H9 (cell line): ENCODE data around the gene L3MBTL4. TPM values are rescaled to one million over a fixed set of nuclear protein-coding genes. Genes with fewer than 3 reads are reported as not detected.

Experiments used
- DNase-seq: peaks from one replicate; pipeline ENCODE4 v3.0.0-alpha.2; 2017
- H2AFZ ChIP-seq: one replicate; pipeline ENCODE4 v1.6.1; 2013; ENCODE audit warnings: mild to moderate bottlenecking, low read length, control low read depth, moderate library complexity
- H2AK5ac ChIP-seq: 2 replicates; pipeline ENCODE4 v1.6.1; 2013; ENCODE audit warnings: low read length, control low read depth, mixed read lengths; ENCODE audit not compliant: insufficient read length
- H2BK120ac ChIP-seq: one replicate; pipeline ENCODE4 v1.6.1; 2013; ENCODE audit warnings: low read depth, mild to moderate bottlenecking, low read length, control low read depth, inconsistent platforms; ENCODE audit not compliant: poor library complexity, severe bottlenecking
- H2BK12ac ChIP-seq: 2 replicates; pipeline ENCODE4 v1.6.1; 2013; ENCODE audit warnings: low read length, control low read depth, mixed read lengths, low read depth; ENCODE audit not compliant: insufficient read length
- H2BK15ac ChIP-seq: 2 replicates; pipeline ENCODE4 v1.6.1; 2013; ENCODE audit warnings: low read depth, low read length, control low read depth
- H2BK20ac ChIP-seq: one replicate; pipeline ENCODE4 v1.6.1; 2013; ENCODE audit warnings: low read depth, mild to moderate bottlenecking, low read length, control low read depth, inconsistent platforms; ENCODE audit not compliant: poor library complexity, severe bottlenecking
- H2BK5ac ChIP-seq: 2 replicates; pipeline ENCODE4 v1.6.1; 2013; ENCODE audit warnings: low read length, control low read depth, mixed read lengths; ENCODE audit not compliant: insufficient read length
- H3K14ac ChIP-seq: 2 replicates; pipeline ENCODE4 v1.6.1; 2013; ENCODE audit warnings: low read length, control low read depth; ENCODE audit not compliant: insufficient read depth
- H3K18ac ChIP-seq: 2 replicates; pipeline ENCODE4 v1.6.1; 2013; ENCODE audit warnings: low read depth, mild to moderate bottlenecking, mixed read lengths, low read length, control low read depth; ENCODE audit not compliant: insufficient read length
- H3K23ac ChIP-seq: 2 replicates; pipeline ENCODE4 v1.6.1; 2013; ENCODE audit warnings: low read length, control low read depth, mixed read lengths, low read depth; ENCODE audit not compliant: insufficient read length
- H3K23me2 ChIP-seq: 2 replicates; pipeline ENCODE4 v1.6.1; 2013; ENCODE audit warnings: low read depth, mild to moderate bottlenecking, mixed read lengths, low read length, control low read depth; ENCODE audit not compliant: insufficient read length, poor library complexity, severe bottlenecking
- H3K27ac ChIP-seq: 2 replicates; pipeline ENCODE4 v1.5.1; 2013; ENCODE audit warnings: low read length, control low read depth, mixed read lengths, low read depth; ENCODE audit not compliant: insufficient read length
- H3K27me3 ChIP-seq: 2 replicates; pipeline ENCODE4 v1.6.1; 2013; ENCODE audit warnings: low read length, control low read depth, inconsistent platforms; ENCODE audit not compliant: insufficient read depth
- H3K4ac ChIP-seq: 2 replicates; pipeline ENCODE4 v1.6.1; 2013; ENCODE audit warnings: low read depth, mild to moderate bottlenecking, control low read depth, inconsistent platforms, low read length, moderate library complexity
- H3K4me1 ChIP-seq: 2 replicates; pipeline ENCODE4 v1.6.1; 2013; ENCODE audit warnings: low read length, control low read depth, inconsistent platforms; ENCODE audit not compliant: insufficient read depth
- H3K4me2 ChIP-seq: 2 replicates; pipeline ENCODE4 v1.6.1; 2013; ENCODE audit warnings: low read length, control low read depth, mixed read lengths; ENCODE audit not compliant: insufficient read length, insufficient read depth
- H3K56ac ChIP-seq: 2 replicates; pipeline ENCODE4 v1.6.1; 2013; ENCODE audit warnings: low read depth, mild to moderate bottlenecking, mixed read lengths, low read length, control low read depth; ENCODE audit not compliant: insufficient read length
- H3K79me1 ChIP-seq: 2 replicates; pipeline ENCODE4 v1.6.1; 2013; ENCODE audit warnings: low read depth, mild to moderate bottlenecking, moderate library complexity, low read length, control low read depth, inconsistent platforms; ENCODE audit not compliant: insufficient read depth, poor library complexity, severe bottlenecking
- H3K79me2 ChIP-seq: 2 replicates; pipeline ENCODE4 v1.6.1; 2013; ENCODE audit warnings: low read length, control low read depth, inconsistent platforms; ENCODE audit not compliant: insufficient read depth
- H3K9ac ChIP-seq: 2 replicates; pipeline ENCODE4 v1.6.1; 2013; ENCODE audit warnings: low read length, control low read depth, mixed read lengths; ENCODE audit not compliant: insufficient read length; ENCODE audit errors: extremely low read depth
- H3K9me3 ChIP-seq: one replicate; pipeline ENCODE4 v1.6.1; 2013; ENCODE audit warnings: low read depth, low read length, inconsistent platforms; ENCODE audit not compliant: control insufficient read depth
- H3T11ph ChIP-seq: one replicate; pipeline ENCODE4 v1.6.1; 2013; ENCODE audit warnings: mild to moderate bottlenecking, low read length, control low read depth, inconsistent platforms
- H4K20me1 ChIP-seq: one replicate; pipeline ENCODE4 v1.6.1; 2013; ENCODE audit not compliant: control insufficient read depth, insufficient read length, insufficient read depth
- H4K5ac ChIP-seq: 2 replicates; pipeline ENCODE4 v1.6.1; 2013; ENCODE audit warnings: low read depth, mild to moderate bottlenecking, mixed read lengths, low read length, control low read depth; ENCODE audit not compliant: insufficient read length
- H4K8ac ChIP-seq: replicated peaks from 2 replicates; pipeline ENCODE4 v1.6.1; 2013; ENCODE audit warnings: low read length, control low read depth, mixed read lengths, low read depth; ENCODE audit not compliant: insufficient read length
- H4K91ac ChIP-seq: 2 replicates; pipeline ENCODE4 v1.6.1; 2013; ENCODE audit warnings: low read depth, mild to moderate bottlenecking, moderate library complexity, mixed read lengths, low read length, control low read depth; ENCODE audit not compliant: insufficient read length
- H3K27ac Mint-ChIP-seq, 3 experiments: 2 replicates in 2 of 3; 3 replicates in 1 of 3; pipeline ENCODE4 v1.8.0; 2020 to 2021; ENCODE audit warnings: mixed read lengths in 3 of 3, mild to moderate bottlenecking in 1 of 3, moderate library complexity in 1 of 3
- H3K27me3 Mint-ChIP-seq: 2 replicates; pipeline ENCODE4 v1.8.0; 2021; ENCODE audit warnings: low read depth, mild to moderate bottlenecking, moderate library complexity, mixed read lengths
- H3K36me3 Mint-ChIP-seq, 3 experiments: 2 replicates in 2 of 3; 3 replicates in 1 of 3; pipeline ENCODE4 v1.8.0; 2020 to 2021; ENCODE audit warnings: low read depth in 3 of 3, mixed read lengths in 3 of 3; ENCODE audit not compliant: insufficient read depth in 1 of 3
- H3K4me1 Mint-ChIP-seq, 2 experiments: 2 replicates each; pipeline ENCODE4 v1.8.0; 2020; ENCODE audit warnings: mixed read lengths in 2 of 2
- H3K4me3 Mint-ChIP-seq, 2 experiments: 2 replicates in 1 of 2; 3 replicates in 1 of 2; pipeline ENCODE4 v1.8.0; 2020 to 2021; ENCODE audit warnings: mild to moderate bottlenecking in 2 of 2, mixed read lengths in 2 of 2, moderate library complexity in 1 of 2
- H3K9me3 Mint-ChIP-seq, 2 experiments: 2 replicates in 1 of 2; 3 replicates in 1 of 2; pipeline ENCODE4 v1.8.0; 2020; ENCODE audit warnings: mild to moderate bottlenecking in 2 of 2, mixed read lengths in 2 of 2, moderate library complexity in 1 of 2
- WGBS: extraction: QIAGEN DNeasy Blood & Tissue Kit; methylation state at CpG from one replicate; pipeline ENCODE4 v1.1.7; 2013; ENCODE audit warnings: missing lambda C conversion rate, low lambda C conversion rate, mixed read lengths; ENCODE audit not compliant: insufficient read length; ENCODE audit errors: extremely low coverage; 5-methylcytosine and 5-hydroxymethylcytosine counted together
- total RNA-seq: library from RNA; stranded (reverse); gene quantifications from 2 replicates; pipeline ENCODE4 v1.2.1, GENCODE V29; 2021
- TF ChIP-seq, protein P1 (sequence below): fragments of 200-600 bp; sonication (generic); conservative IDR thresholded peaks from 3 replicates; pipeline ENCODE4 v1.8.0; 2021; ENCODE audit warnings: antibody characterized with exemption, mild to moderate bottlenecking

Gene L3MBTL4
- total RNA-seq, 1 experiment from 2014 or later = 1.9 TPM

DNA sequence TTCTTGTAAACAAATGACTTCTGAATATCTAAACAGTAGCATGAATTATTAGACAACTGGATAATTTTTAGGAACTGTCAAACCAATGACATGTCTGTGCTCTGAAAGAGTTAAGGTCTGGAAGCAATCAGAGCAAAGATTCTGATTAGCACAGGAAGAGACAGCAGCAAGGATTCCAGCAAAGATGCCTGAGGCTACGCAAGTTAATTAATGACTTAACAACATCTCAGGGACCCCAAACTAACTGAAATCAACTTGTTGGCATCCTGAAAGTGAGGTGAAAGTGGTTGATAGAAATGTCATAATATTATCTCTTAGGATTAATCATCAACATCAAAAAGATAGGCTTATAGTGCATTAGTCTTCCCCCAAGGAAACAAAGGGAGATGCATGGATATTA is 396.0 kb downstream of the L3MBTL4 start:
- H3K14ac ChIP-seq = no peak overlapping the region
- no peaks in the 10 kb centered on the region for H3K27me3 ChIP-seq
- TF ChIP-seq, protein P1, sequence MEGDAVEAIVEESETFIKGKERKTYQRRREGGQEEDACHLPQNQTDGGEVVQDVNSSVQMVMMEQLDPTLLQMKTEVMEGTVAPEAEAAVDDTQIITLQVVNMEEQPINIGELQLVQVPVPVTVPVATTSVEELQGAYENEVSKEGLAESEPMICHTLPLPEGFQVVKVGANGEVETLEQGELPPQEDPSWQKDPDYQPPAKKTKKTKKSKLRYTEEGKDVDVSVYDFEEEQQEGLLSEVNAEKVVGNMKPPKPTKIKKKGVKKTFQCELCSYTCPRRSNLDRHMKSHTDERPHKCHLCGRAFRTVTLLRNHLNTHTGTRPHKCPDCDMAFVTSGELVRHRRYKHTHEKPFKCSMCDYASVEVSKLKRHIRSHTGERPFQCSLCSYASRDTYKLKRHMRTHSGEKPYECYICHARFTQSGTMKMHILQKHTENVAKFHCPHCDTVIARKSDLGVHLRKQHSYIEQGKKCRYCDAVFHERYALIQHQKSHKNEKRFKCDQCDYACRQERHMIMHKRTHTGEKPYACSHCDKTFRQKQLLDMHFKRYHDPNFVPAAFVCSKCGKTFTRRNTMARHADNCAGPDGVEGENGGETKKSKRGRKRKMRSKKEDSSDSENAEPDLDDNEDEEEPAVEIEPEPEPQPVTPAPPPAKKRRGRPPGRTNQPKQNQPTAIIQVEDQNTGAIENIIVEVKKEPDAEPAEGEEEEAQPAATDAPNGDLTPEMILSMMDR = no peak
- no peaks in the 10 kb centered on the region for H3K4me1 ChIP-seq
- H2AFZ ChIP-seq = no peak overlapping the region
- Mint-ChIP-seq H3K27me3 (peaks cover 4% of the 10 kb centered on the region), H3K9me3 (no peaks in the 10 kb centered on the region), H3K4me1 (peaks cover 22 to 24% of the 10 kb centered on the region in 2 experiments), H3K27ac (no peak overlapping the region), H3K4me3 (no peak overlapping the region), H3K36me3 (no peaks in the 10 kb centered on the region)
- no peak overlapping the region for H3K4me2 ChIP-seq
- no peak overlapping the region for H4K91ac ChIP-seq
- H2BK20ac ChIP-seq = no peak overlapping the region
- no peak overlapping the region for H3K4ac ChIP-seq
- no peaks in the 10 kb centered on the region for H3K79me2 ChIP-seq
- no peak overlapping the region for H4K5ac ChIP-seq
- no peak overlapping the region for H4K8ac ChIP-seq
- no peak overlapping the region for H2BK15ac ChIP-seq
- no peak for DNase-seq
- no peak overlapping the region for H2BK5ac ChIP-seq
- no peaks in the 10 kb centered on the region for H3K79me1 ChIP-seq
- H4K20me1 ChIP-seq = no peaks in the 10 kb centered on the region
- H2AK5ac ChIP-seq = no peak overlapping the region
- H3K27ac ChIP-seq = no peak overlapping the region
- H3K23me2 ChIP-seq = no peaks in the 10 kb centered on the region
- H3K56ac ChIP-seq = no peak overlapping the region
- H2BK12ac ChIP-seq = no peak overlapping the region
- no peak overlapping the region for H3K18ac ChIP-seq
- H2BK120ac ChIP-seq = no peak overlapping the region
- H3K23ac ChIP-seq = no peak overlapping the region
- H3K9ac ChIP-seq = no peak overlapping the region
- H3T11ph ChIP-seq = no peak overlapping the region
- H3K9me3 ChIP-seq = no peaks in the 10 kb centered on the region
- no CpG with 5 or more reads among the region's 1 CpG for WGBS
